Measurements from ENCODE around the gene INSIG1.
A peak's percentile ranks its signal among the peaks of the same experiment; 100 is the strongest.

INSIG1 gene

DNA sequence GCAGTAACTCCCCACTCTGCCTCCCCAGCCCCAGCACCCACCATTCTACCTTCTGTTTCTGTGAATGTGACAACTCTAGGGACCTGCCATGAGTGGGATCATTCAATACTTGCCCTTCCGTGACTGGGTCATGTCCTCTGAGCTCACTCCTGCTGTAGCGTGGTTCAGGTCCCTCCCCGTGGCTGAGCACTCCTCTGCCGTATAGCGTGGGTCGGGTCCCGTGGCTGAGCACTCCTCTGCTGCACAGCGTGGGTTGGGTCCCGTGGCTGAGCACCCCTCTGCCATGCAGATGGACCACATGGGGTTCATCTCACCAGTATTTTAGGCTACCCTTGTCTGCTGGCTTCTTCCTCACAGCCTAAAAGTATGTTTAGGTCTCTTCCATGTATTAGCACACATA lies 43.0 kb downstream of the INSIG1 start:
- H3K4me1 ChIP-seq (ENCODE audit: insufficient read depth, low read length) = peaks cover 54% of the 10 kb centered on the region
- no peaks in the 10 kb centered on the region for H3K79me2 ChIP-seq (ENCODE audit: insufficient read depth, low read length)
- H3K9ac ChIP-seq (ENCODE audit: low read depth, low read length) = no peak overlapping the region
- no peak overlapping the region for H2AFZ ChIP-seq (ENCODE audit: low read depth, low read length)
- peaks cover 4% of the 10 kb centered on the region; the same call in 1 of the 2 replicates for H4K20me1 ChIP-seq (ENCODE audit: insufficient read depth, low read length)
- peak overlapping the region; percentile 64 for H3K27ac ChIP-seq (ENCODE audit: low read length)
- H3K36me3 ChIP-seq (ENCODE audit: insufficient read depth, low read length) = no peaks in the 10 kb centered on the region
- no peak overlapping the region for H3K4me2 ChIP-seq (ENCODE audit: insufficient read depth, low read length)
- no peaks in the 10 kb centered on the region for H3K27me3 ChIP-seq (ENCODE audit: insufficient read depth, low read length, poor library complexity)
- ATAC-seq (ENCODE audit: insufficient read depth, low read depth) (no peak), DNase-seq (no peak)
- TF ChIP-seq CTCF (IDR thresholded peaks at IDR 0.05; ENCODE audit: borderline replicate concordance, extremely low read depth, low read length, poor library complexity, severe bottlenecking) (no peak), EZH2 (IDR thresholded peaks at IDR 0.05; ENCODE audit: borderline replicate concordance, low read depth, low read length, severe bottlenecking) (no peak)
- no peak overlapping the region for H3K4me3 ChIP-seq (ENCODE audit: low read depth in 1 of 2, low read length in 2 of 2)
- H3K9me3 ChIP-seq (ENCODE audit: insufficient read depth, low read length, severe bottlenecking) = peaks cover 5% of the 10 kb centered on the region

GRCh38 chr7:155341463-155341983 lies 43.8 kb downstream of the INSIG1 start:
- Histone ChIP-seq H3K4me2 (ENCODE audit: insufficient read depth, low read length) (no peak overlapping the region), H4K20me1 (ENCODE audit: insufficient read depth, low read length) (peaks cover 4% of the 10 kb centered on the region; the same call in 1 of the 2 replicates), H3K9me3 (ENCODE audit: insufficient read depth, low read length, severe bottlenecking) (peaks cover 5% of the 10 kb centered on the region), H3K4me1 (ENCODE audit: insufficient read depth, low read length) (peaks cover 54% of the 10 kb centered on the region), H3K9ac (ENCODE audit: low read depth, low read length) (no peak overlapping the region), H3K4me3 (ENCODE audit: low read depth in 1 of 2, low read length in 2 of 2) (no peak overlapping the region), H3K79me2 (ENCODE audit: insufficient read depth, low read length) (no peaks in the 10 kb centered on the region), H3K27ac (ENCODE audit: low read length) (no peak overlapping the region), H3K36me3 (ENCODE audit: insufficient read depth, low read length) (no peaks in the 10 kb centered on the region), H2AFZ (ENCODE audit: low read depth, low read length) (no peak overlapping the region), H3K27me3 (ENCODE audit: insufficient read depth, low read length, poor library complexity) (no peaks in the 10 kb centered on the region)
- TF ChIP-seq CTCF (IDR thresholded peaks at IDR 0.05; ENCODE audit: borderline replicate concordance, extremely low read depth, low read length, poor library complexity, severe bottlenecking) (no peak), EZH2 (IDR thresholded peaks at IDR 0.05; ENCODE audit: borderline replicate concordance, low read depth, low read length, severe bottlenecking) (no peak)
- no peak for DNase-seq
- ATAC-seq (ENCODE audit: insufficient read depth, low read depth) = no peak

DNA sequence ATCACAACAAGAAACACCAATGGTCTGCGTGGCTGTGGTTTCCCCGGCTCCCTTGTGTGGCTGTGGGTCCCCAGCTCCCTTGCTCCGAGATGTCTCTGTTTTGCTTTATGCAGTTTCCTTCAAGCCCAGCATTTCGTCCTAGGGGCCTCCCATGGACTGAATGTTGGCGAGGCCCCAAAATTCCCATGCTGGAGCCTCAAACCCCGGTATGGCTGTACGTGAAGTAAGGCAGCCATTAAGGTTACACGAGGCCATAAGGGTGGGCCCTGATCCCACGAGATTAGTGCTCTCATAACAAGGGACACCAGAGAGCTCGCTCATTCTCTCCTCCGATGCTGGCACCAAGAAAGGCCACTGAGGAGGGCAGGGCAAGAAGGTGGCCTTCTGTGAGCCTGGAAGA lies 44.6 kb downstream of the INSIG1 start:
- H3K9ac ChIP-seq (ENCODE audit: low read depth, low read length) = no peak overlapping the region
- ATAC-seq (ENCODE audit: insufficient read depth, low read depth) = no peak
- H3K27me3 ChIP-seq (ENCODE audit: insufficient read depth, low read length, poor library complexity) = no peaks in the 10 kb centered on the region
- no peaks in the 10 kb centered on the region for H3K79me2 ChIP-seq (ENCODE audit: insufficient read depth, low read length)
- H3K36me3 ChIP-seq (ENCODE audit: insufficient read depth, low read length) = no peaks in the 10 kb centered on the region
- no peak for DNase-seq
- no peak overlapping the region for H2AFZ ChIP-seq (ENCODE audit: low read depth, low read length)
- H3K9me3 ChIP-seq (ENCODE audit: insufficient read depth, low read length, severe bottlenecking) = peaks cover 5% of the 10 kb centered on the region
- H3K4me3 ChIP-seq (ENCODE audit: low read depth in 1 of 2, low read length in 2 of 2) = no peak overlapping the region
- H3K4me2 ChIP-seq (ENCODE audit: insufficient read depth, low read length) = no peak overlapping the region
- H4K20me1 ChIP-seq (ENCODE audit: insufficient read depth, low read length) = peaks cover 4% of the 10 kb centered on the region; the same call in 1 of the 2 replicates
- H3K27ac ChIP-seq (ENCODE audit: low read length) = no peak overlapping the region
- no peak for TF ChIP-seq EZH2 (IDR thresholded peaks at IDR 0.05; ENCODE audit: borderline replicate concordance, low read depth, low read length, severe bottlenecking)
- TF ChIP-seq CTCF (IDR thresholded peaks at IDR 0.05; ENCODE audit: borderline replicate concordance, extremely low read depth, low read length, poor library complexity, severe bottlenecking) = no peak
- peaks cover 51% of the 10 kb centered on the region for H3K4me1 ChIP-seq (ENCODE audit: insufficient read depth, low read length)

Data from DND-41 (cell line).